Esophagus squamous epithelium (tissue), 5 donors: ENCODE data around the gene RIMBP2. TPM values are rescaled to one million over a fixed set of nuclear protein-coding genes. Genes with fewer than 3 reads are reported as not detected.

Experiments
- DNase-seq: peaks from one replicate; lab custom pipeline; 2025; lab: John Stamatoyannopoulos, UW
- H3K27ac ChIP-seq, 4 donors: fragments of 200-600 bp; sonication (generic); one replicate each; pipeline ENCODE4 v1.5.1; 2016 to 2019; ENCODE audit warnings: mild to moderate bottlenecking in 1 of 4
- H3K27me3 ChIP-seq, 4 donors: fragments of 200-600 bp; sonication (generic); 1 replicate in 3 of 4; 2 replicates in 1 of 4; pipeline versions ENCODE4 v1.5.1 to v1.6.0; 2017 to 2021; ENCODE audit warnings: antibody characterized with exemption in 1 of 4
- H3K36me3 ChIP-seq, 3 donors: fragments of 200-600 bp; sonication (generic); one replicate each; pipeline ENCODE4 v1.5.1; 2016 to 2019
- H3K4me1 ChIP-seq, 3 donors: fragments of 200-600 bp; sonication (generic); one replicate each; pipeline ENCODE4 v1.5.1; 2017 to 2019
- H3K4me3 ChIP-seq, 4 donors: fragments of 200-600 bp; sonication (generic); 1 replicate in 3 of 4; 2 replicates in 1 of 4; pipeline ENCODE4 v1.5.1; 2016 to 2019; ENCODE audit warnings: mild to moderate bottlenecking in 2 of 4, moderate library complexity in 1 of 4
- H3K9me3 ChIP-seq, 3 donors: fragments of 200-600 bp; sonication (generic); one replicate each; pipeline ENCODE4 v1.5.1; 2016 to 2019
- CTCF ChIP-seq, 6 experiments: fragments of 450-650 bp in 4 of 6; fragments of 200-600 bp in 2 of 6; sonication (generic) in 2 of 6; IDR thresholded peaks; one replicate each; pipeline ENCODE4 v1.5.1; 2016 to 2019; ENCODE audit warnings: antibody characterized with exemption in 6 of 6, mild to moderate bottlenecking in 4 of 6, moderate library complexity in 4 of 6
- POLR2A ChIP-seq, 4 donors: fragments of 450-650 bp; IDR thresholded peaks; one replicate each; pipeline ENCODE4 v1.6.1; 2017; ENCODE audit warnings: antibody characterized with exemption in 4 of 4, mild to moderate bottlenecking in 4 of 4, moderate library complexity in 3 of 4
- WGBS, 2 donors: methylation state at CpG; one replicate each; pipeline ENCODE4 v1.1.5; 2018; 5-methylcytosine and 5-hydroxymethylcytosine counted together
- intact Hi-C: fragments of 100-400 bp; cut with DNase I; formaldehyde crosslinking; loops from one replicate; pipeline ENCODE4 v1.15.0; 2022
- total RNA-seq, 4 donors: library from RNA; depleted of rRNA; stranded (reverse); fragments of >200 nt; gene quantifications; one replicate each; pipeline ENCODE4 v1.1.0, GENCODE V29; 2016
- donor health status: DM: yes; HTN: yes; CAD: no.

The RIMBP2 gene
- total RNA-seq, 4 donors from 2014 or later: 0.08 to 0.76 (median 0.46) TPM

GRCh38 chr12:130669797-130670196 lies 46.3 kb downstream of the RIMBP2 start:
- Histone ChIP-seq H3K4me3 (no peak overlapping the region), H3K36me3 (no peaks in the 10 kb centered on the region), H3K4me1 (peaks cover 0 to 6% (median 5%) of the 10 kb centered on the region in 3 donors), H3K27me3 (no peaks in the 10 kb centered on the region), H3K27ac (no peak overlapping the region), H3K9me3 (peaks cover 0 to 10% (median 0%) of the 10 kb centered on the region in 3 donors)
- intact Hi-C loops: no loop called here
- no peak for DNase-seq
- TF ChIP-seq CTCF (IDR thresholded peaks at IDR 0.05) (no peak), POLR2A (IDR thresholded peaks at IDR 0.05) (no peak)
- WGBS, 2 donors: 75 to 79% methylated on average over 4 to 7 of the region's 8 CpGs

GRCh38 chr12:130669205-130669557 lies 46.9 kb downstream of the RIMBP2 start:
- DNase-seq: no peak

GRCh38 chr12:130668286-130669204 lies 47.6 kb downstream of the RIMBP2 start:
- intact Hi-C loops: no loop called here
- no peak for DNase-seq
- H3K27me3 ChIP-seq: no peaks in the 10 kb centered on the region
- H3K36me3 ChIP-seq: no peaks in the 10 kb centered on the region
- peaks cover 0 to 10% (median 0%) of the 10 kb centered on the region in 3 donors for H3K9me3 ChIP-seq
- TF ChIP-seq CTCF (IDR thresholded peaks at IDR 0.05) (no peak), POLR2A (IDR thresholded peaks at IDR 0.05) (no peak)
- no peak overlapping the region for H3K27ac ChIP-seq
- H3K4me3 ChIP-seq: no peak overlapping the region
- peaks cover 0 to 6% (median 5%) of the 10 kb centered on the region in 3 donors for H3K4me1 ChIP-seq
- WGBS, 2 donors: 68 to 80% methylated on average over 18 to 20 of the region's 20 CpGs

More at GRCh38 chr12:130669205-130669557, 46.9 kb downstream of the RIMBP2 start:
- H3K36me3 ChIP-seq: no peaks in the 10 kb centered on the region
- peaks cover 0 to 6% (median 5%) of the 10 kb centered on the region in 3 donors for H3K4me1 ChIP-seq
- WGBS, 2 donors: 63 to 85% methylated on average over 10 of the region's 10 CpGs
- no peak overlapping the region for H3K27ac ChIP-seq
- no peaks in the 10 kb centered on the region for H3K27me3 ChIP-seq
- H3K4me3 ChIP-seq: no peak overlapping the region
- intact Hi-C loops: no loop called here
- TF ChIP-seq POLR2A (IDR thresholded peaks at IDR 0.05) (no peak), CTCF (IDR thresholded peaks at IDR 0.05) (no peak)
- peaks cover 0 to 10% (median 0%) of the 10 kb centered on the region in 3 donors for H3K9me3 ChIP-seq

GRCh38 chr12:130667421-130667960 lies 48.6 kb downstream of the RIMBP2 start:
- Histone ChIP-seq H3K27ac (no peak overlapping the region), H3K9me3 (peaks cover 0 to 10% (median 0%) of the 10 kb centered on the region in 3 donors), H3K4me3 (no peak overlapping the region), H3K27me3 (no peaks in the 10 kb centered on the region), H3K4me1 (peaks cover 0 to 6% (median 5%) of the 10 kb centered on the region in 3 donors), H3K36me3 (no peaks in the 10 kb centered on the region)
- intact Hi-C loops: no loop called here
- 78 to 90% methylated on average over 5 to 7 of the region's 7 CpGs for WGBS, 2 donors
- DNase-seq: no peak
- TF ChIP-seq CTCF (IDR thresholded peaks at IDR 0.05): no peak
- TF ChIP-seq POLR2A (IDR thresholded peaks at IDR 0.05): no peak

GRCh38 chr12:130666645-130667044 lies 49.5 kb downstream of the RIMBP2 start:
- TF ChIP-seq CTCF (IDR thresholded peaks at IDR 0.05) (no peak), POLR2A (IDR thresholded peaks at IDR 0.05) (no peak)
- H3K4me1 ChIP-seq: peaks cover 0 to 6% (median 5%) of the 10 kb centered on the region in 3 donors
- 67 to 88% methylated on average over 1 of the region's 1 CpG for WGBS, 2 donors
- H3K36me3 ChIP-seq: no peaks in the 10 kb centered on the region
- no peak for DNase-seq
- intact Hi-C loops: no loop called here
- no peak overlapping the region for H3K4me3 ChIP-seq
- H3K27ac ChIP-seq: no peak overlapping the region
- H3K9me3 ChIP-seq: peaks cover 0 to 10% (median 0%) of the 10 kb centered on the region in 3 donors
- peaks cover 0 to 6% (median 0%) of the 10 kb centered on the region in 4 donors for H3K27me3 ChIP-seq
